Fibroblast of the conjunctiva (primary cell): ENCODE results near the gene CBX5.
"Not testable (repeated sequence)": the region's sequence is repeated elsewhere in the genome, so short reads cannot be mapped to it uniquely, and the experiment has no call there.

Source experiments
- DNase-seq: peaks from one replicate; pipeline ENCODE4 v3.0.0-alpha.2; 2010; ENCODE audit warnings: low read depth

The CBX5 gene

GRCh38 chr12:54197010-54197409 is 82.9 kb downstream of the CBX5 start:
- no peak for DNase-seq

- DNase-seq: no peak
These were observed 83.5 kb downstream of the CBX5 start for GRCh38 chr12:54196396-54196795.

DNA sequence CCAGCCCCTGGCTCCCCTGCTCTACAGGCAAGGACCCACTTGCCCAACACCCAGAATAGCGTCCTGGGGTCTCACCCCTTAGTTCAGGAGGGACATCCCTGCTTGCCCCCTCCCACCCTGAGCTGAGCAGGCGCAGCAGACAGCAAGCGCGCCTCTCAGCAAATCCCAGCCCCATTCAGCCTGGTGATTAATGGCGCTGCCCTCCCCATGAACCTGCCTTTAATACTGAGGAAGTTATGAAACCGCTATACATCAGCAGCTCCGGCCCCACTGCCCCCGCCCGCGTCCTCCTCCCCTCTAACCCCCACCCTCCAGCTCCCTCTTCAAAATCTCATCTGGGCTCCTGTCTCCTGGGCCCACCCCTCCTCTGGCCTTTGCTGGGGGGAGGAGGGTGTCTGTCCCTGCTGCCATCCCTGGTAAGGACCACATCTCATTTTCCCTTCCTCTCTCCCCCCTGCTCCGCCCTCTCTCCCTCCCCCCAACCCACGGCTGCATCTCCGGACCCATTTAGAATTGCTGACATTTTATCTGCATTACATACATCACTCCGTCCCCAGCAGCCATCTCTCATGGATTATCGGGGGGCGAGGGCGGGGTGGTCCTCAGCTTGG is 84.1 kb downstream of the CBX5 start:
- no peak for DNase-seq

DNA sequence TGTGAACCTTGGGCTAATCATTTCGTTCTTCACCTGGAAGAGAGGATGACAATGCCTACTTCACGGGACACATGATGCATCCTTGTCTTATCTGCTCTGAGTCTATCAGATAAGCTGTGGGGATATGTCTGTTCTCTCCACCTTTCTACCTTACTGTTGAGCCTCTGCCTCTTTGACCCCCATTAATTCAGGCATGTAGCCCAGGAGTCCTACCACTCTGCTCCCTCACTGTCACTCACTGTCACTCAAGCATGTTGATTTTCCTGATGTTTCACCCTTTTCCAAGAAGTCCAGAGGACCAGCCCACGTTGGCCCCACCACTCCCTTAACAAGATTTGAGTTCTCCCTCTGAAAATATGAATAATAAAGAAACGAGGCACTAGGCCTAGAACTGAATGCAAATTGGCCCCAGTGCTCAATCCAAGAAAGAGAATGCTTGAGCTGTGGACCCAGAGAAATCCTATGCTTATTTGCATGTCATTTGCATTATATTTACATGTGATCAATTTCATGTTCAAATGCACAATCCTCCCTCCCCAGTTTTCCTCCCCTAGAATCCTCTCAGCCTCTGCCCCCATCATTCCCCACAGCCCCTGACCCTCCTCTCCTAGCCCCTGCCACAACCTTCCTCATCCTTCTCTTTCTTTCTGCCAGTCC is 84.7 kb downstream of the CBX5 start:
- DNase-seq: no peak

- DNase-seq: not testable (repeated sequence)
These were observed 85.3 kb downstream of the CBX5 start for GRCh38 chr12:54194611-54195010.

- no peak for DNase-seq
These were observed 86.5 kb downstream of the CBX5 start for GRCh38 chr12:54193434-54193833.

- peak; percentile 73 for DNase-seq
These were observed 88.3 kb downstream of the CBX5 start for GRCh38 chr12:54191550-54192022.

GRCh38 chr12:54191126-54191525 is 88.8 kb downstream of the CBX5 start:
- DNase-seq: no peak

GRCh38 chr12:54189198-54189539 is 90.8 kb downstream of the CBX5 start:
- DNase-seq: no peak

DNA sequence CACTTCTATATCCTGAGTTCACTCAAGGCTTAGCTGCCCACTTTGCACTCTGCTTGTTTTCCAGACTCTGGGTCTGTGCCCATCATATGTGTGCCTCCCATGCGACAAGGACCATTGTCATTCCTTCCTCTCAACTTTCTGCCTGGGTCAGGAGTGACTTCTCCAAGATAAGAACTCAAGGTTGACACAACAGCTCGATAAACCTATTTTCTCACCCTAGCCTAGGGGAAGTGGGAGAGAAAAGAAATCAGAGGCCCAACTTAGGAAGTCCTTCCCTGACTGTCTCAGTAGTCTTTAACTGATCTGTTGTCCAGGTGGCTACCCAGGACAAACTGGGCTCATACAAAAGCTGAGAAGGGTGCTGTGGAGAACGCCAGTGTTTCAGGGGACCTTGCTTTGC is 92.8 kb downstream of the CBX5 start:
- DNase-seq: no peak

GRCh38 chr12:54185919-54186318 is 94.0 kb downstream of the CBX5 start:
- DNase-seq: no peak

DNA sequence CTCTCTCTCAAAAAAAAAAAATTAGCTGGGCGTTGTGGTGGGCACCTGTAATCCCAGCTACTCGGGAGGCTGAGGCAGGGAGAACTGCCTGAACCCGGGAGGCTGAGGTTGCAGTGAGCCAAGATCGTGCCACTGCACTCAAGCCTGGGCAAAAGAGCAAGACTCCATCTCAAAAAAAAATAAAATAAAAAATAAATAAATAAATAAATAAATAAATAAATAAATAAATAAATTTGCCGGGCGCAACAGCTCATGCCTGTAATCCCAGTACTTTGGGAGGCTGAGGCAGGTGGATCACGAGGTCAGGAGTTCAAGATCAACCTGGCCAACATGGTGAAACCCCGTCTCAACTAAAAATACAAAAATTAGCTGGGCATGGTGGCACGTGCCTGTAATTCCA is 94.6 kb downstream of the CBX5 start:
- not testable (repeated sequence) for DNase-seq

DNA sequence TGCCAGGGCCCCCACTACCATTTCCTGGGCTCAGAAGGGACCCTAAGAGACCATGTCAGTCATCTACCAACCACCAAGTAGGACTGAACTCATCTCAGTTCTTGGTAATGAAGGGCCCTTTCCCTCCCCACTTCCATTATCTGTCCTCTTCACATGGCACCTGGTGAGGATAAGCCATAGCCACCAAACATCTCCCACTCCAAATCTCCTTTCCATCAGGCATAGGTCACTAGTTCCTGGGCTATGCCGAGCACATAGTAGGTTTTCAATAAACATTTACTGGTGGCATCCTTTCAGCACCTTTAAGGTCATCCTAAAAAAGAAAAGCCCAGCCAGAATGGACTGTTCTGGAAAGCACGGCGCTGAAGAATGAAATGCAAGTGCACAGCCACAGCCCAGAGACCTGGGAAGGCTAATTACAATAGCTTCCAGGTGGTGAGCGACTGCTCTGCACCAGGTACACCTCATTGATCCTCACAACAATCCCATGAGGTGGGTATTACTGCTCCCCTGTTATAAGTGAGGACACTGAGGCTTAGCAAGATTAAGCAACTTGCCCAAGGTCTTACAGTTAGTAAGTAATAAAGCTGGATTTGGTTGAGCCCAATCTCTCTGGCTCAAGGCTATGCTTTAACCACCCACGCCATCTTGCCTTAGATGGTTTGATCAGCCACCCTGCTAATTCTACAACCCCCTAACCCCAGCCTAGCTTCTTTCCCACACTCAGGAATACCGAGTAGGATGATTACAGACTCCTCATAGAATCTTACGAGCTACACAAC is 95.7 kb downstream of the CBX5 start:
- DNase-seq: no peak

GRCh38 chr12:54182981-54183380 is 96.9 kb downstream of the CBX5 start:
- no peak for DNase-seq

DNA sequence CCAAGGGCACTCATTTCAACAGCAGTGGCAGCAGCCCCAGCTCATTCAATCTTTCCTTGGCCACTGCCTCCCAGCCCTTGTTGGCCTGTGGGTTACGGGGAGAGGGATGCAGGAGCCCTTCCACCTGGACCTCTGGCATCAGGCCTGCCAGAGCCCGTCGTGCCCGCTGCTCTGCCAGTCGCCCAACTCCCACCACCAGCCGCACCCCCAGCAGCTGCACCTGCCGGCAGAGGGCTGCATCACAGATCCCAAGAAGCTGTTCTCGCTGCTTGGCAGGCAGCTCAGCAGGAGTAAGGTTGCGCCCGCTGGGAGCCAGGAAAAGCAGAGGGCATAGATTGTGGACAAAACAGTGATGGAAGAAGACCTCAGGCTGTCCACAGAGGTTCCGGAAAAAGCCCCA is 97.8 kb downstream of the CBX5 start:
- no peak for DNase-seq
